Esophagus muscularis mucosa (tissue), 4 donors: ENCODE data around the gene ZFP91. TPM values are rescaled to one million over a fixed set of nuclear protein-coding genes. Genes with fewer than 3 reads are reported as not detected.

ENCODE experiments used
- DNase-seq: peaks from one replicate; pipeline ENCODE4 v3.0.0-alpha.2; 2017; ENCODE audit errors: extremely low spot score
- H3K27ac ChIP-seq, 4 donors: fragments of 200-600 bp; sonication (generic); replicated peaks in 1 of 4; 1 replicate in 3 of 4; 2 replicates in 1 of 4; pipeline ENCODE4 v1.5.1; 2016 to 2019; ENCODE audit warnings: mild to moderate bottlenecking in 1 of 4
- H3K27me3 ChIP-seq, 4 donors: fragments of 200-600 bp; sonication (generic); one replicate each; pipeline versions ENCODE4 v1.5.1 to v1.6.0; 2016 to 2019
- H3K36me3 ChIP-seq, 4 donors: fragments of 200-600 bp; sonication (generic); one replicate each; pipeline ENCODE4 v1.5.1; 2016 to 2019
- H3K4me1 ChIP-seq, 4 donors: fragments of 200-600 bp; sonication (generic); one replicate each; pipeline ENCODE4 v1.5.1; 2016 to 2019
- H3K4me3 ChIP-seq, 4 donors: fragments of 200-600 bp; sonication (generic); 1 replicate in 2 of 4; 2 replicates in 2 of 4; pipeline ENCODE4 v1.5.1; 2016 to 2019; ENCODE audit warnings: mild to moderate bottlenecking in 4 of 4, moderate library complexity in 1 of 4
- H3K9me3 ChIP-seq, 4 donors: fragments of 200-600 bp; sonication (generic); 1 replicate in 3 of 4; 2 replicates in 1 of 4; pipeline ENCODE4 v1.5.1; 2016 to 2019
- CTCF ChIP-seq, 3 experiments: fragments of 200-600 bp in 2 of 3; fragments of 450-650 bp in 1 of 3; sonication (generic) in 2 of 3; IDR thresholded peaks; one replicate each; pipeline ENCODE4 v1.5.1; 2017 to 2019; ENCODE audit warnings: antibody characterized with exemption in 3 of 3, mild to moderate bottlenecking in 2 of 3, moderate library complexity in 1 of 3
- EP300 ChIP-seq: sonication (generic); formaldehyde crosslinking; IDR thresholded peaks from one replicate; pipeline ENCODE4 v1.6.1; 2017; ENCODE audit warnings: antibody characterized with exemption
- POLR2A ChIP-seq: fragments of 450-650 bp; IDR thresholded peaks from one replicate; pipeline ENCODE4 v1.6.1; 2017; ENCODE audit warnings: antibody characterized with exemption, moderate library complexity, mild to moderate bottlenecking, low read depth
- POLR2AphosphoS5 ChIP-seq, 2 donors: sonication (generic); formaldehyde crosslinking; IDR thresholded peaks; one replicate each; pipeline ENCODE4 v1.6.1; 2017; ENCODE audit warnings: antibody characterized with exemption in 2 of 2
- WGBS: methylation state at CpG from one replicate; pipeline ENCODE4 v1.1.5; 2018; 5-methylcytosine and 5-hydroxymethylcytosine counted together
- intact Hi-C: fragments of 100-400 bp; cut with DNase I; formaldehyde crosslinking; loops from one replicate; pipeline ENCODE4 v1.15.1; 2023
- total RNA-seq, 4 donors: library from RNA; depleted of rRNA; stranded (reverse); fragments of >200 nt; gene quantifications; one replicate each; pipeline versions ENCODE4 v1.1.0 to v1.2.1, GENCODE V29; 2016

Gene ZFP91
- total RNA-seq, 4 donors from 2014 or later = 71.1 to 90.2 (median 77.7) TPM

DNA sequence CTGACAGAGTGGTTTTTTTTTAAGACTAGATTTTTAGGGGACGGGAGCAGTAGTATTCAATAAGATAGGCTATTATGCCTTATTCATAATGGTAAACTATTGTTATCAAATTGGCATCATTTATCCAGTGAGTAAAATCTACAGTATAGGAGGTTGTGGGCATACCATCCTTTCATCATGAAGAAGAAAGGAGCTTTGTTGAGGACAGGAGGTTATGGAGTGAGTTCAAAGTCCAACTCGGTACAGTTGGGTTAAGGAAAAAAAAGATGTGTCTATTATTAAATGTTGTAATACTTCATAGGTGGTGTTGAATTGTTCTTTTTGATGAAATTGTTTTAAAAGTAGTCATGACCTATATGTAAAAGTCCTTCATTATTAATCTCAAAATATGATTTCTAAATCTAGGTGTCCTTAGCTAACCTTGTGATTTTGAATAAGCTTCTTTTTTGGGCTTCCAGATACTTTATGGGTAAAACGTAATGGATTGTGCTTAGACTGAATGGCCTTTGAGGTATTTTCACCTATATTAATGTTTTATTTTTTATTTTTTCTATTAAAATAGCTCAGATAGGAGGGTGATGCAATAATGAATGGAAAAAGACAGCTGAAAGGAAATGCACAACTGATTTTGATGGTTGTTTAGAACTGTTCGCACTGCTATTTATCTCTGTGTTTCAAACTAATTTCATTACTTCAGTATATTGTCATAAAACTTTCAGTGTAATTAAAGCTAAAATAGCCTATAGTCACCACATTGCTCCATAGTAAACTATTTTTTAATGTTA is 28.3 kb downstream of the ZFP91 start:
- DNase-seq = no peak
- no peaks in the 10 kb centered on the region for H3K9me3 ChIP-seq
- no peak for TF ChIP-seq POLR2A
- intact Hi-C loops = no loop called here
- H3K27me3 ChIP-seq = no peaks in the 10 kb centered on the region
- H3K4me3 ChIP-seq = no peak overlapping the region
- H3K27ac ChIP-seq = no peak overlapping the region
- WGBS = 86% methylated on average over 4 of the region's 4 CpGs
- peaks cover 11 to 25% (median 19%) of the 10 kb centered on the region in 4 donors for H3K36me3 ChIP-seq
- H3K4me1 ChIP-seq = peaks cover 3 to 28% (median 19%) of the 10 kb centered on the region in 4 donors

- no peak for TF ChIP-seq EP300
- TF ChIP-seq POLR2AphosphoS5 (IDR thresholded peaks at IDR 0.05) = no peak
- TF ChIP-seq CTCF (IDR thresholded peaks at IDR 0.05) = no peak
- no peak for TF ChIP-seq POLR2A
- Histone ChIP-seq H3K36me3 (peaks cover 23 to 37% (median 31%) of the 10 kb centered on the region in 4 donors), H3K9me3 (no peaks in the 10 kb centered on the region), H3K4me3 (no peak overlapping the region), H3K4me1 (peaks cover 3 to 22% (median 19%) of the 10 kb centered on the region in 4 donors), H3K27ac (no peak overlapping the region), H3K27me3 (no peaks in the 10 kb centered on the region)
- DNase-seq = no peak
- intact Hi-C loops = no loop called here
- 96% methylated on average over 5 of the region's 5 CpGs for WGBS
Measured at GRCh38 chr11:58608331-58608730, 29.5 kb downstream of the ZFP91 start.

DNA sequence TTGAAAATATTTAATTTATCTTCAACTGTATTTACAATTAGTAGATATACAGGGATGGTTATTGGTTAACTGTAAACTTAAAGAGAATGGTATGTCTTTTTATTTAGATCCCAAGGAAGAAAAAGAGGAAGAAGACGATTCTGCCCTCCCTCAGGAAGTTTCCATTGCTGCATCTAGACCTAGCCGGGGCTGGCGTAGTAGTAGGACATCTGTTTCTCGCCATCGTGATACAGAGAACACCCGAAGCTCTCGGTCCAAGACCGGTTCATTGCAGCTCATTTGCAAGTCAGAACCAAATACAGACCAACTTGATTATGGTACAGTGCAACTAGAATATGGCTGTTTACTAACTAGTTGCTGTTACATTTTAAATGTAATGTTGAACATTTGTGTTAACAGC is 30.9 kb downstream of the ZFP91 start:
- Histone ChIP-seq H3K4me3 (no peak overlapping the region), H3K27ac (no peak overlapping the region), H3K27me3 (no peaks in the 10 kb centered on the region), H3K36me3 (peaks cover 34 to 51% (median 45%) of the 10 kb centered on the region in 4 donors), H3K4me1 (peaks cover 3 to 18% (median 16%) of the 10 kb centered on the region in 4 donors), H3K9me3 (no peaks in the 10 kb centered on the region)
- TF ChIP-seq POLR2A = no peak
- no peak for TF ChIP-seq EP300
- TF ChIP-seq POLR2AphosphoS5 (IDR thresholded peaks at IDR 0.05) = no peak
- TF ChIP-seq CTCF (IDR thresholded peaks at IDR 0.05) = no peak
- intact Hi-C loops = no loop called here
- DNase-seq = no peak
- 73% methylated on average over 8 of the region's 8 CpGs for WGBS

DNA sequence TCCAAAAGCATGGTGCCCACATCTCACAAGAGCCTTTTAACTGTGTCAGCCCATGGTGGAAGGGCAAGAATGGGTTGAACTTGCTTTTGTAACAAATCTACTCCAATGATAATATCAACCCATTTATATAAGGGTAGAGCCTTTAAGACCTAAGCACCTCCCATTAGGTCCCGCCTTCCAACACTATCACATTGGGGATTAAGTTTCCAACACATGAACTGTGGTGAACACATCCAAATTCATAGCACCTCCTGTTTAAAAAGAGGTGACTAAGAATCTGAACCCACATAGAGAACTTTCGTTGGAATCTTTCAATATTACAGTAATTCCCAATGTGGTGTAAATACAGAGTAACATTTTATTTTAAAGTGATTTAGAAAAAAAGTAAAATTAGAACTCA is 34.4 kb downstream of the ZFP91 start:
- WGBS = 100% methylated on average over 2 of the region's 2 CpGs
- no peak for DNase-seq
- Histone ChIP-seq H3K27me3 (no peaks in the 10 kb centered on the region), H3K36me3 (peaks cover 47 to 81% (median 69%) of the 10 kb centered on the region in 4 donors), H3K9me3 (no peaks in the 10 kb centered on the region), H3K4me3 (no peak overlapping the region), H3K27ac (no peak overlapping the region), H3K4me1 (peaks cover 0 to 11% (median 6%) of the 10 kb centered on the region in 4 donors)
- no peak for TF ChIP-seq POLR2A
- TF ChIP-seq EP300 = no peak
- no peak for TF ChIP-seq POLR2AphosphoS5 (IDR thresholded peaks at IDR 0.05)
- no peak for TF ChIP-seq CTCF (IDR thresholded peaks at IDR 0.05)
- intact Hi-C loops = no loop called here

DNA sequence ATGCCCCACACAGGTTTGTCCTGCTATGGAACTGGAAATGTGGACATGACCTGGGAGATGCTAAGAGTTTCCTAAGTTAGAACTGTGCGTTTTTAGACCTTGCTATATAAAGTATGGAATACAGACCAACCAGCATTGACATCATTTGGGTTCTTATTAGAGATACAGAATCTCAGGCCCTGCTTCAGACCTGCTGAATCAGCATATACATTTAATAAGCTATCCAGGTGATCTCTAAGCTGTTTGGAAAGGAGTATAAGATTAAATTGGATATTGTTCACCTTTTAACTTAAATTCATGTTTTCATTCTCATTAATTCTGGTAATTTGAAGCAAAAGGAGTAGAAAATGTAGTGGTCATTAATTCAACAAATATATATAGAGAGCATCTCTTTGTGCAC is 36.7 kb downstream of the ZFP91 start:
- Histone ChIP-seq H3K4me3 (no peak overlapping the region), H3K4me1 (peaks cover 0 to 11% (median 8%) of the 10 kb centered on the region in 4 donors), H3K27ac (no peak overlapping the region), H3K36me3 (peaks cover 48 to 95% (median 75%) of the 10 kb centered on the region in 4 donors), H3K9me3 (no peaks in the 10 kb centered on the region), H3K27me3 (no peaks in the 10 kb centered on the region)
- DNase-seq = no peak
- TF ChIP-seq POLR2A (no peak), CTCF (IDR thresholded peaks at IDR 0.05) (no peak), EP300 (no peak), POLR2AphosphoS5 (IDR thresholded peaks at IDR 0.05) (no peak)
- intact Hi-C loops = no loop called here
- WGBS = 97% methylated on average over 1 of the region's 1 CpG
